Measurements from ENCODE around the gene PEX13.
"Not testable (repeated sequence)": the region's sequence is repeated elsewhere in the genome, so short reads cannot be mapped to it uniquely, and the experiment has no call there.

Gene PEX13, protein sequence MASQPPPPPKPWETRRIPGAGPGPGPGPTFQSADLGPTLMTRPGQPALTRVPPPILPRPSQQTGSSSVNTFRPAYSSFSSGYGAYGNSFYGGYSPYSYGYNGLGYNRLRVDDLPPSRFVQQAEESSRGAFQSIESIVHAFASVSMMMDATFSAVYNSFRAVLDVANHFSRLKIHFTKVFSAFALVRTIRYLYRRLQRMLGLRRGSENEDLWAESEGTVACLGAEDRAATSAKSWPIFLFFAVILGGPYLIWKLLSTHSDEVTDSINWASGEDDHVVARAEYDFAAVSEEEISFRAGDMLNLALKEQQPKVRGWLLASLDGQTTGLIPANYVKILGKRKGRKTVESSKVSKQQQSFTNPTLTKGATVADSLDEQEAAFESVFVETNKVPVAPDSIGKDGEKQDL

DNA sequence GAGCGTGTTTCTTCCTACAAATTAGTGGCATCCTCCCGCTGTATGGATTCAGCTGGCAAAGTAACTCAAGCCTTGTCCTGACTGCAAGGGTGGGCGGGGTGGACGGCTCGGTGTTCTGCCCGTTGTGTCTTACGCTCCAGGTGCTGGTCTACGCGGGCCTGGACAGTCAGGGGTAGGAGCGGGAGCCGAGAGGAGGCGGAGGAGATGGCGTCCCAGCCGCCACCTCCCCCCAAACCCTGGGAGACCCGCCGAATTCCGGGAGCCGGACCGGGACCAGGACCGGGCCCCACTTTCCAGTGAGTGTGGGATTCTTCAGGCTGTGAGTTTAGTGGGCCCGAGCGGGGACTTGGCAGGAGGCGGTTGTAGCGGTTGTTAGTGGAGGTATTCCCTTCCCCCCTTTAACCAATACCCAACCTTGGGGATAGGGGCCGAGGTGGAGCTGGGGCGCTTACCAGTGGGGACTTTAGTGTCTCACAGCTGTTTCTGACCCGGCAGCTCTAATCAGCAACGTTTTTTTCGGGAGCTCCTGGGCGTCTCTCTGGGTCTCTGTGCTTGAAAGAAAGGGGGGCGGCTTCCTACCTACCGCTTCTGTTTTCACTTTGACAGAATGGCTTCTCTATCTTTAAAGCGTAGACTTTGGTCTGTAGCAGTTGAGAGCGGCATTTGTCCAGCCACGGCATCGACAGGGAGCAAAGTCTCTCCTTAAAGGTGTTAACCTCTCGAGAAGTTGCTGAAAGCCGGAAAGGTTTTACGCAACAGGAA, at the start of gene PEX13, which contains the start of gene PUS10:
TSS of gene PEX13 (plus strand) at position 165 of the 762 bp plus-strand sequence. CDS start at position 205, 40 bp downstream.
TSS of gene PUS10 (minus strand) at position 700 of the 762 bp plus-strand sequence. CDS start 6,365 bp downstream, outside the sequence.
- DNase-seq = peak; percentile 79

DNA sequence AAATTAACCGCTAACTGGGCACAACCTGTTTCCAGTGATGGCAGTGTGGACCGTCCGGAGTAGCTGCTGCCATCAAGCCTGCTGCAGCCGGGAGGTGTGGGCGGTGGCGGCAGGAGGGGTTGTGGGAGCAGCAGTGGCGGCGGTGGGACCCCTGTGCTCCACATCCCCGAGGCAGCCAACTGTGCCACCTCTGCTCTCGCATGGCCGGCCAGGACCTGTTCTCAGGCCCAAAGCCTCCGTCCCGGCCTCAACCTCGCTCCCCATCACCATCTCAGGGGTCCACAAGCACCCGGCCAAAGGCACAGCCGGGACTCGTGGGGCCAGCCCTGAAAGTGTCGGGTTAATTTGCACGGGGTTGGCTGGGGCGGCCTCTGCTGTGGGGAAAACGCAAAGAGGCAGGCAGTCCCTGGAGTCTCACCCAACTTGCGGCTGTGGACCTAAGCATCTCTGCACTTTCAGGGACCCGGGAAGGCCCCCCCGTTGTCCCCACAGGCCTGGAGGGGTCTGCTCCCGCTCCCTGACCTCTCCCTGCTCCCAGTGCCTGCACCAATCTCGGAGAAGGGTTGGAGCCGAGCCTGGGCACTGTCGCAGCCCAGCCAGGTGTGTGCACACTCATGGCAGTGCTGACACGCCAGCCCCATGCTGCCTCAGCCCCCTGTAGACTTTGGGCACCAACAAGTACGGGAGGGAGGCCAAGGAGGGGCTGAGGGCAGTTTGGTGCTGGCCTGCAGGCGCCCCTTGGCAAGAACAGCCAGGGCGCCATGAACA, 44.4 kb upstream of the PEX13 start:
- DNase-seq = no peak

DNA sequence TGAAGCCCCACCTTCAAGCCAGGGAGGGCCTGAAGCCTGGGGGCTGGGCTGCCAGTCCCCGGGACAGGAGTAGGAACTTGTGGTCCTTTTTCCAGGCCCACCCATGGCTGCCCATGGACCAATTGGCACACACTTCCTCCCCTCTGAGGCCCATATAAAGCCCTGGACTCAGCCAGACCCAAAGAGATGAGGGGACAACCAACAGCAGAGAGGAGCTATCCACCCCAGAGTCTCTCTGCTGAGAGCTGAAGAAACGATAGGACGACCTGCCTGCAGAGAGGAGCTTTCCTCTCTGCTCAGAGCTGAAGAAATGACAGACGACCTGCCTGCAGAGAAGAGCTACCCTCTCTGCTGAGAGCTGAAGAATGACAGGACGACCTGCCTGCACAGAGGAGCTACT, 43.8 kb upstream of the PEX13 start:
- no peak for DNase-seq

DNA sequence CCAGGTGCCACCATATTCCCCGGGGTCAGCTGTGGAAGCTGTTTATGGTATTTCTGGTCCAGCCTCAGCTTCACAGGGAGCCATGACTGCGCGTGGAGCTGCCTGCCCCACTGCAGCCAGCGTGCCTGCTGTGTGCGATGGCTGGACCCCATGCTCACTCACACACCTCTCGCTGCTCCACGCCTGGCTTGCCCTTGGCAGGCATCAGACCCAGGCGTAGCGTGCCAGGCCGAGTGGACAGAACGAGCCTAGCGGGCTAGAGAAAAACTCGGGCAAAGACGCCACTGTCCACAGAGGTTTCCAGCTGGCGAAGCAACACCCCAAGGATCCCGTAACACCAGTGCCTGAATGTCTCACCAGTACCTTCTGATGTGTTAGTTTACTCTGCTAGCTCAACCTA, 42.9 kb upstream of the PEX13 start:
- DNase-seq = no peak

DNA sequence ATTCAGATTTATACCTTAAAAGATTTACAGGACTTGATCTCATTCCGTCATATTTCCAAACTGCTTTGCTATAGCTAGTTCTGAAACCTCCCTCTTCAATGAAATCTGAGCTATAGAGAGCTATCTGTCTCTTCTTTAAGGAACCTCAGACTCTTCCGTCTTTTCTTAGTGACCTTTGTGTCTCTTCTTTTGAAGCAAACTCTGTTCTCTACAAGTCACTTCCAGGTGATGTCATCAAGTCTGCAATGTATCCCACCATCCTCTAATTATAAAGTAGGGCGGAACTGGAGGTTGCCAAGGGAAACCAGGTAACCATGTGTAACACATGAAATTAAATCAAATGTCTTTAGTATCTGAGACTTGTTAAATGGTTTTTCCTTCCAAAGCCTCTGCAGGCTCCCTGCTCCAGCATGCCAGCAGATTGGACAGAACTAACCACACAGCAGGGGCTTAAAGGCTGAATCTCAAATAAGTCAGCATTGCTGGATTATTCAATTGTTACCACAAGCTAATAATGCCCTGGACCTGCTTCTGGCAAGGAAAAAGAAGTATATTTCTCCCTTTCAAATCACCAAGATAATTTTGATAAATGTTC, 41.2 kb upstream of the PEX13 start:
- no peak for DNase-seq

DNA sequence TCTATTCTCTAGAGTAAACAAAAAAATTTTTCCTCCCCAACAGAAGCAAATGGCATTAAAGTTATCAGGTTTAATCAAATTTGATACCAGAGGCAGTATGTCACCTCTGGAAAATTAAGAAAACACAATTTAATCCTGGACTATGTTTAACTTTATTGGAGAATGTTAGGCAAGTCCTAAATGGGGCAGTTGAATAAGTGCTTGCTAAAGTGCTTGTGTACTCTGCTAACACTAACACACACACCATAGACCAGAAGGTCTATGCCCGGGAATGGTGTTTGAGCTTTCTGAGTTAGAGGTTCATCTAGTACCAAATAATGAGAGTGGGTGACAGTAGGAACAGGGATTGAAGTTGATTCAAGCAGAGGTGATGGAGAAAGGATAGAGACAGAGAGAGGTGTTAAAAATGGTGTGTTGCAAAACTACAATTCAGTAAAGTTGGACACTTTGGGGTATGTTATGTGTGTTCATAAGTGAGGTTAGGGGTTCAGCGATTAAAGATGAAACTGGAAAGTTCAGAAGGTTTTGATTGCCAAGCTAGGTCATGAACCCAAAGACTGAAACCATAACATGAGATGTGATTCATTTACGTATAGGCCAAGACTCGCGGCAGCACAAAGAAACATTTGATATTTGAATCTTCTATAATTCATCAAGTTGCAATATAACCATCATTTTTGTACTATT, 40.5 kb upstream of the PEX13 start:
- no peak for DNase-seq

DNA sequence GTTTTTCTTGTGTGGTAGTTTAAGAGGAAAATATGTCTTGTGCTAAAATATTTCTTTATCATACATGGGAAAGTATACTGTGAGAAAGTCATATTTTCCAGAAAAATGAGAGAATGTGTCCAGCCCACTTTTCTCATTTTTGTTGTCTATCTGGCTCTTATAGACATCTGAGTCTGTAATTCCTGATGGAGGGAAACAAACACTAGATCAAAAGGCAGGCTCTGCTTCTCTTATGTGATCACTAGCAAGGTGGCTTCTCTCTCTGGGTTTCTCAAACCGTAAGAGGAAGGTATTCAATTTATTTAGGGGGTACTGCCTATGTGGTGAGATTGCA, 40.0 kb upstream of the PEX13 start:
- DNase-seq = no peak

DNA sequence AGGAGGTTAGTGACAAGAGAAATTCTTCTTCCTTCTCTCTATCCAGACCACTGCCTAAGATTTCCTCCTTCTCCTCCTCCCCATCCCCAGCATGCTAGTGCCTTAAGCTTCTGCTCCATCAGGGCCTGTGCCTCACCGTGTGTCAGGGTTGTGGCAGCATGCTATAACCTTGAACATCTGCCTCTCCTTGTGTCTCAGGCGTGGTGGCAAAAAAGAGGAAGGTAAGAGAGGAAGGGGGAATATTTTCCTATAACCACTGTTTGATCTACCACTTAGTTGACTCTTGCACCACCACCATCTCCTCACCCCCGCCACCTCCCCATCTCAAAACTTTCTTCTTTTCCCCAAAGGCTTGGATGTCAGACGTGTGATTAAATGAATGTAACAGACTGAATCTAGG, 38.3 kb upstream of the PEX13 start:
- no peak for DNase-seq

DNA sequence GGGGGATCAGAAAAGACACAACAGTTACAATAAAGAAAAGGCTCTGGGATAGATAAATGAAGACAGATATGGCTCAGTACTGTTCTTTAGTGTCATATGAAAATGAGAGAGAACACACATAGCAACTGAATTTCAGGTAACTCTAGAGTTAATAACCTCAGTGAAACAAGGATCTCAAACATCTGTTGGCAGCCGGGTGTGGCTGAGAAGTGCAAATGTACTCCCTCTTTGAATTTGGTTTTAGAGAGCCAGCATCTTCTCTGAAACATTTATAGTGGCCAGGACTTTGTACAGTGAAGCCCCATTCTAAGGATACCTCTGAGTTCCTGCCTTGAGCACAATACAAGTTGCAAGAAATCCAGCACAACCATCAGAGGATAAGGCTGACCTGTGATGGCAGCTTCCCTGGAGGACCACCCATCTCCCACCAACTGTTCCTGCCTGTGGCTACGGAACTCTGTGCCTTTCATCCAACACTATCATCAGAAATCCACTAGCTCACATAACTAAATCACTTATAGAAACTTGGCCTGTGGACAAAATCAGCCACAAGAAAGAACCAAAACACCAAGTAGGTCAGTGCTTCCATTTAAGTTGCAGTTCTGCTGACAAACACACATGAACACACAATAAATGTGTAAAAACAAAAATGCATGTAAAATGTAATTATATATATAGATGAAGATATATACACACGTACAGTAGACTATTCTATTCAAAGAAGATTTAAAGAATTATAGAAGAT, 37.3 kb upstream of the PEX13 start:
- DNase-seq = no peak

DNA sequence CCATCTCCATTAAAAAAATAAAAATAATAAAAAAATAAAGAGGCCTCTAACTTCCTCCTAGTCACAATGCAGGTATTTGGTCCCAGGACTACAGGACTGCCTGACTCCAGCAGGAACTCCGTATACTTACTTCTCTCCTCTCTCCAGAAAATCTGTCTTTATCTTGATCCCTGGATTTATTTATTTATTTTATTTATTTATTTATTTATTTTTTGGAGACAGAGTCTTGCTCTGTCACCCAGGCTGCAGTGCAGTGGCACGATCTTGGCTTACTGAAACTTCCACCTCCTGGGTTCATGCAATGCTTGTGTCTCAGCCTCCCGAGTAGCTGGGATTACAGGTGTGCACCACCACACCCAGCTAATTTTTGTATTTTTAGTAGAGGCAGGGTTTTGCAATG, 35.5 kb upstream of the PEX13 start:
- DNase-seq = not testable (repeated sequence)

DNA sequence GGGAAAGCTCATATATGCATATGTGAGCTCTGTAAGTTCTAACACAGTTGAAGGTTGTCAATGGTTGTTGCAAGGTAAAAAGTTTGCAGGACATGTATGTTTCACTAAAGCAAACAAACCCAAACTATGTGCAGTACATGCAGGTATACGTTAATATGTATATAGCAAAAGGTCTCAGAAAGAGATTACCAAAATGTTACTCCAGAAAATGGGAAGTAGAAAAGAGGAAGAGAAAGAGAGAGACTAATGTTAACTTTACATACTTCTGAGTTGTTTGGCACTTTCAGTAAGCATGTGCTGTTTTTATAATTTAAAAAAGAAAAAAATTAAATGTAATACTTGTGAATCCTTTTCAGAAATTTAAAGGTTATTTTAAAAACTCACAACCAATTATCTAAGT, 32.8 kb upstream of the PEX13 start:
- no peak for DNase-seq

DNA sequence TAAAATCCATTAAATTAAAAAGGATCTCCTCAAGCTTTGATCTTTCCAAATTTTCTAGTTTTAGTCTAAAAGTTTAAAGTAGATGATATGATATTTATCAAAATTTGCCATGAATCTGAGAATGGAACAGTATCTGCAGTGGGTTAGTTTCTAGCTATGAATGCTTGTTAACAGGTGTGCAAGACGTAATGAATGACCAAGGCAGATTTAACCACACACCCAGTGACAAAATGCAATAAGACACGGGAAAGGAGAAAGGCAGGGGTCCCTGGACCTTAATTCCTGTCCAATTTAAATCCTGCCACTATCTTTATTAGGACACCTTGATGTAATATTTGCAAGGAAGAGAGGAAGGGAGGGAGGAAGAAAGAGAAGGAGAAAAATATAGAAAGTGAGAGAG, 30.5 kb upstream of the PEX13 start:
- no peak for DNase-seq

DNA sequence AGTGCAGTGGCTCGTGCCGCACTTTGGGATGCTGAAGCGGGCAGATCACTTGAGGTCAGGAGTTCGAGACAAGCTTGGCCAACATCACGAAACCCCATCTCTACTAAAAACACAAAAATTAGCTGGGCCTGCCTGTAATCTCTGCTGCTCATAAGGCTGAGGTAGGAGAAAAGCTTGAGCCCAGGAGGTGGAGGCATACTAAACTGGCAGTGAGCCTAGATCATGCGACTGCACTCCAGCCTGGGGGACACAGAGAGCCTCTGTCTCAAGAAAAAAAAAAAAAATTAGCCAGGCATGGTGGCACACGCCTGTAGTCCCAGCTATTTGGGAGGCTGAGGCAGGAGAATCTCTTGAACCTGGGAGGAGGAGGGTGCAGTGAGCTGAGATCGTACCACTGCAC, 29.9 kb upstream of the PEX13 start:
- not testable (repeated sequence) for DNase-seq

DNA sequence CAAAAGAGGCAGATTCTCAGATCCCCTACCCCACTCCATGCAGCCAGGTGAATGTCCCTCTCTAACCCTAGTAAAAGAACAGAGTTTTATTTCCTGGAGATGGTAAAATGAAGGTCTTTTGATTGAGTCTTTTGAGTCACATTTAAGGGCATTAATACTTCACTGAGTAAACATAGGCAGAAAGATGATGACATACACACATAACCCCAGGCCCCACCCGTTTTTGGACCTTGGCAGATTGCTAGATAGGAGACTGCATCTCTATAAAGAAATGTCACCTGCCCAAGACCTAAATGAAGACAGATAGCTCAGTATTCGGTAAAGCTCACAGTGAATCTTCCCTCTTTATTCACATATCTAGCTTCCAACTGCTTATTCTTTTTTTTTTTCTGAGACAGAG, 28.3 kb upstream of the PEX13 start:
- DNase-seq = no peak

DNA sequence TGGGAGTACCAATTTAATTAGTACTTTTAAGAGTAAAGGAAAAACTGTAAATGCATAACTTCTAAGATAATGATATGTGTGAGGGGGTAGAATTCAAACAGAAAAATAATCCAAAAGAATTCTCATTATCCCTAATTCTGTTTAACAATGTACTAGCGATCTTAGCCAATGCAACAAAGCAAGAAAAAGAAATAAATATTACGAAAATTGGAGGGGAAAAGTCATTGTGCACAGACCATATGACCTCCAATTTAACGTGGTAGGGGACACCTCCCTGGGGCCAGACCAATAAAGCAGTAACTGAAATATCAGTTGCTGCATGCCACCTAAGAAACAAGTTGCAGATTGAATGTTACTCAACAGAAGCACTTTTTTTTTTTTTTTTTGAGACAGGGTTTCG, 25.9 kb upstream of the PEX13 start:
- DNase-seq = no peak

DNA sequence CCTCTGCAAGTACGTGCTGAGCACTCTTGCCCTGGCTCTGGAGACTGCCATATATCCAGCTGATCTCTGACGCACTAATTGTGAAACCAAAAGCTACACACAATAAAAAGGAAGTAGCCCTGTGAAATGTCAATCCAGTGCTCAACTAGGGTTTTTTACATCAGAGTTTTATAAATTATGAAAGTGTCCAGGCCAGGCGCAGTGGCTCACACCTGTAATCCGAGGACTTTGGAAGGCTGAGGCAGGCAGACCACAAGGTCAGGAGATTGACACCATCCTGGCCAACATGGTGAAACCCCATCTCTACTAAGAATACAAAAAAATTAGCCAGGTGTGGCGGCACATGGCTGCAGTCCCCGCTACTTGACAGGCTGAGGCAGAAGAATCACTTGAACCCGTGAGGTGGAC, 24.5 kb upstream of the PEX13 start:
- no peak for DNase-seq

DNA sequence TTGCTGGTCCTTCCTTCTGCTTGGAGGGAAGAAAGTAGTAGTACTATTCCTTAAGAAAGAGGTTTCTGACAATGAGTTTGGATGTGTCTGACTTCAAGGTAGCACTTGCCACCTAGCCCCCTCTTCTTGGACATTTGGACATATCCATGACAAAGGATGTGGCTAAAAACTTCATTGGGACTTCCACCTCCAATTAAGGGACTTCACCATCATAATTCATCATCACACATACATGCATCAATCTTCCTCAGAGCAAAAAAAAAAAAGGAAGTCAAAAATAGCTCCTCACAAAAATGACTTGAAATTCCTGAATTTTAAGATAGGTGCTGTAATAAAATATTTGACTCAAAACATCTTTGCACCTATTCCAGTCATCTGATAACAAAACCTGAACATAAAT, 23.4 kb upstream of the PEX13 start:
- no peak for DNase-seq

DNA sequence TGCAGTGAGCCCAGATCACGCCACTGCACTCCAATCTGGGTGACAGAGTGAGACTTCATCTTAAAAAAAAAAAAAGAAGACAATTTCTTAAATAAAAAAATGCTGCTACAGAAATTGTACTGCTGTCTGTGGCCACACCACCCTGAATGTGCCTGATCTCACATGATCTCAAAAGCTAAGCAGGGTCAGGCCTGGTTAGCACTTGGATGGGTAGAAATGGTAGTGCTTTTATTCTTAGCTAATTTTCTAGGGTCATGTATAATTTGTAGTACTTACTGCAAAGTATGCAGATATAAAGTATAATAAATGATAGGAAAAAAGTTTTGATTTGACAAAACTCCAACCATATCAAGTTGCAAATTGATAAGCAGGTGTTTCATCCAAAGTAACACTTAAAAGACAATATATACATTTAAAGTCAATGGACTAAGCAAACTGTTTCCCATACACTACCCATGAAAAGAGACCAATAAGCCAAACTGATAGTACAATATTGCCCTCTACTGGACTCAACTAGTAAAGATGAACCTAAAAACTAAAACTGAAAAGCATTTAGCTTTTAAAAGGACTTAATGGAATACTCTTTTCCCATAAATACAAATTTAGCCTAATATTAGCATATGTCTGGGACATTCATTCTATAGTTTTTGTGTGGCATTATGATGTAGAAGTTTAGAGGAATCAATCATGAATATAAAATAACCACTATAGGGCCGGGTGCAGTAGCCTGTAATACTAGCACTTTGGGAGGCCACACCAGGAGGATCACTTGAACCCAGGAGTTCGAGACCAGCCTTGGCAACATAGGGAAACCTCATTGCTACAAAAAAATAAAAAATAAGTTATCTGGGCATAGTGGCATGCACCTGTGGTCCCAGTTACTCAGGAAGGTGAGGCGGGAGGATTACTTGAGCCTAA, 18.6 kb upstream of the PEX13 start:
- DNase-seq = peak; percentile 65

DNA sequence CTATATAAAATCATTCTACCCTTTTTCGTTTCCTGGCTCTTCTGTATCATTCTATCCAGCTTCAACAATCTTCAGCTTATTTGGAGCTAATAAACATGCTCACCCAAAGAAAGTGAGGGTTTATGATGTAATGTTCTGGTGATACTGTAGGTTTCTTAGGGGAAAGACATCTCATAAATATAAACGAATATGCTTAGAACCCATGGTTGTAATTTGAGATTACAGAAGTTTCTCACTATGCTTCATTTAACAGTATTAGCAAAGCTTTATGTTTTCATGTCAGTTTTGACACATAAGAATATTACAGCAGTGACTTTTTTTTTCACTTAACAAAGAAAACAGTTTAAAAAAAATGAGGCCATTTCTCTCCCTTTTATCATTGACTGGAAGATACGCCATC, 11.8 kb upstream of the PEX13 start:
- no peak for DNase-seq

DNA sequence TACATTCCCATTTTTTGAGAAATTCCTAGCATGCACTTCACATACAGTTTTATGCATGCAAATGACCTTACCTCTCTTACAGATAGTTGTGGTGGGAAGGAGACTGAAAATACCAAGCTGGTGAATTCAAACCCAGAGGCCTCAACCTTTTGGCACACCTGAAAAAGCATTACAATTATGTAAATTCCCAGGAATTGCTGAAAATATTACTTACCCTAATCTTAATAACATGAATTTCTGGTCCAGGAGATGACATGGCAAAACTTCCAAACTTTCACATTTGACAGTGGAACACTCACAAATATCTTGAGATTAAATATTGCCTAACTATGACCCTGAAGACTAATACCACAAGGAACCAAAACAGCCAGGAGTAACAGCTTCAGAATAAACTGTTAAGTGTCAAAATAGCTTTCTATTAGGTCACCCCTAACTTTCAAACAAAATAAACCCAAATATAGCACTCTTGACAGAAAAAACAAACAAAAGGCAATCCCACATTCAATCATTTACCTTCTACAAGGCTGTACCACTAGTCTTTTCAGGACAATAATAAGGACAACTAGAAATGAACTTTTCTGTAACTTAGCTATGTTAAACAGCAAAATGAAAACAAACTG, 10.9 kb upstream of the PEX13 start:
- DNase-seq = no peak
